ENCODE measurements around the gene AUP1.

AUP1 gene

DNA sequence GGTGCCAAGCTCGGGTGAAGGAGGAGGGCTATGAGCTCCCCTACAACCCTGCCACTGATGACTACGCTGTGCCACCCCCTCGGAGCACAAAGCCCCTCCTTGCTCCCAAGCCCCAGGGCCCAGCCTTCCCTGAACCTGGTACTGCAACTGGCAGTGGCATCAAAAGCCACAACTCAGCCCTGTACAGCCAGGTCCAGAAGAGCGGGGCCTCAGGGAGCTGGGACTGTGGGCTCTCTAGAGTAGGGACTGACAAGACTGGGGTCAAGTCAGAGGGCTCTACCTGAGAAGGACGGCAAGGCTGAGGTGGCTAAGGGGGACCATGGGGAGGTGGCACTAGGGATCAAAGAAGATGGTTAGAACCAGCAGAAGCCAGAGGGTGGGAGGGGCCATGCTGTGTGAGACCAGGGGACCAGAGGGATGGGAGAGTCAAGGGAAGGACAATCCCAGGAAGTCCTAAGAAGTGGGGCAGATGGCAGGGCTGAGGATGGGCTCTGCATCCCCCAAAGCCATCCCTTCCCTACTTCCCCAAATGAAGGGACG lies 27.4 kb upstream of the AUP1 start:
- no peak for DNase-seq (ENCODE audit: low spot score)

DNA sequence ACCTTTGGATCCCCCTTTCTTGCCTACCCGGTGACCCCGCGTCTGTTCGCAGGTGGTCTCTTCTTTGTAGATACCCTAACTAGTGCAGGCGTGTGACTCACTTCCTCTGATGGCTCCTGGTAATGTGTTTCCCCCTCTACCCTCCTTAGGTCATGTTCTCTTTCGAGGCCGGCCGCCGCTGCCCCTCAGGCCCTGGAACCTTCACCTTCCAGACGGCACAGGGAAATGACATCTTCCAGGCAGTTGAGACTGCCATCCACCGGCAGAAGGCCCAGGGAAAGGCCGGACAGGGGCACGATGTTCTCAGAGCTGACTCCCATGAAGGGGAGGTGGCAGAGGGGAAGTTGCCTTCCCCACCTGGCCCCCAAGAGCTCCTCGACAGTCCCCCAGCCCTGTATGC lies 26.7 kb upstream of the AUP1 start:
- DNase-seq (ENCODE audit: low spot score), result no peak

DNA sequence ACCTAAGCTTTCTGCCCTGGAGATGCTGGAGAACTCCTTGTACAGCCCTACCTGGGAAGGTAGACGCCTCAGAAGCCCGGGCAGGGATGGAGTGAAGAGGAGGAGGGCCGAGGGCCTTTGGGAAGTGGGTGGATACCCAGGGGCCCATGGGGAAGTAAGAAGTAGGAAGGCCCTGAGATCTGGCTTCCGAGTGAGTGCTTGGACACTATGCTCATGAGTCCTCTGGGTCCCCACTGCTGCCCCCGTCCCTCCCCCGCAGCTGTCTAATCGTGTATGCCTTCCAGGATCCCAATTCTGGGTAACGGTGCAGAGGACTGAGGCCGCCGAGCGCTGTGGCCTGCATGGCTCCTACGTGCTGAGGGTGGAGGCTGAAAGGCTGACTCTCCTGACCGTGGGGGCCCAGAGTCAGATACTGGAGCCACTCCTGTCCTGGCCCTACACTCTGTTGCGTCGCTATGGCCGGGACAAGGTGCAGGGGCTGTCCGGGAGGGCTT lies 26.2 kb upstream of the AUP1 start:
- no peak for DNase-seq (ENCODE audit: low spot score)

DNA sequence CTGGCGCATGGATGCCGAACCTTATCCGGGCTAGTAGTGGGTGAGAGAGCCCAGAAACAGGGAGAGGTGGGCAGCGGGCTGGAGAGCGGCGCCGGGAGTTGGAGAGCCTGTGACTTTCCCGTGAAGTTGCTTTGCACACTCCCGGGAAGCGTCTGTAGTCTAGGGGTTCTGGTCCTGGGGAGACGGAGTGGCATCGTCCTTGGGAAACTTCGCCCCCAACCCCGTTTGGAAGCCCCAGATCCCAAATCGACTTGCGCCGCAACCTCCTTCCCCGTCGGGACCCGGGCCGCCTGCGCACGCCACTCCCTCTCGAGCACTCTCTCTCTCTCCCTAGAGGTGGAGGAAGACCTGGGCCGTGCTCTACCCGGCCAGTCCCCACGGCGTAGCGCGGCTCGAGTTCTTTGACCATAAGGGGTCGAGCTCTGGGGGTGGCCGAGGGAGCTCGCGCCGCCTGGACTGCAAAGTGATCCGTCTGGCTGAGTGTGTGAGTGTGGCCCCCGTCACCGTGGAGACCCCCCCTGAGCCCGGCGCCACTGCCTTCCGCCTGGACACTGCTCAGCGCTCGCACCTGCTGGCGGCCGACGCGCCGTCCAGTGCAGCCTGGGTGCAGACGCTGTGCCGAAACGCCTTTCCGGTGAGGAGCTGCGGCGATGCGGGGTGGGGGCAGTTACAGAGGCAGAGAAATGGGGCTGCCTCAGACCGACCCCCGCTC lies 25.5 kb upstream of the AUP1 start:
- DNase-seq (ENCODE audit: low spot score), result peak; percentile 67

DNA sequence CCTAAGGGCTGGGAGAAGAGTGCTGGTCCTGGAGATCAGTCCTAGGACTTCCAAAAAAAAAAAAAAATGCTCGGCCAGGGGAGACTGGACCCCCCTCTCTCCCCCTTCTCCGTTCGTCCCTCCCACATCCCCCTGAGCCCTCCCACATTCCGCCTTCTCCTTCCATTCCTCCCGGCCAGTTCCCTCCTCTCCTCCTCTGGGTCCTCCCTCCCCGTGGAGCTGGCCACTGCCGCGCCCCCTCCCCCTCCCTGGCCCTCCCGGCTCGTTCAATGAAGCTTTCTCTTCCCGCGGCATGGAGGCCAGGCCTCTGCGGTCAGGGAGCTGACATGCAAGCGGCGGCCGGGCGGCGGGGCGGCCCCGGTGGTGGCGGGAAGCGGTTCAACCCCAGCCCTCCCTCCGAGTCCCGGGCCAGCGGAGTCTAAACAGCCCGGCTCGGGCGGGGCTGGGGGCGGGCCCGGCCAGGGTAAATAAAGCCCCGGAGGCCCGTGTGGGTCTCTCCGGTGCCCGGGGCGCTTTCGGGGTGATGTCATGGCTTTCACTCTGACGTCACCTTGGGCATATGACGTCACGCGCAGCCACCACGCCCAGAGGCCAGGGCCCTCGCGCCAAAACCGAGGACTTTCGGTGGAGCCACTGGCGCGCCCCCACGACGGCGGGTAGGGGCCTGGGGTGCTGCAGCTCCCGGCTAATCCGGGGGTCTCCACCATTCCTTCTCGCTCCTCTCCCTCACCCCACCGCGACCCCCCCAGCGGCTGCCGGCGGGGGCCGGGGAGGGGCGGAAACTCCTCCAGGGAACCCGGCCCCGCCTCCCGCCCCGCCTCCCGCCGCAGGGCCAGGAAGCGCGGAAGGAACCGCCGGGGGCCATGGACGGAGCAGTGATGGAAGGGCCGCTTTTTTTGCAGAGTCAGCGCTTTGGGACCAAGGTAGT lies 24.6 kb upstream of the AUP1 start, which contains the start of the genes DOK1 and LOXL3:
Gene DOK1 (plus strand): TSS at position 829 of the 928 bp plus-strand sequence. CDS start 35 bp downstream, at position 864.
Gene LOXL3 (minus strand): TSS at position 51 of the 928 bp plus-strand sequence. CDS start 1,308 bp downstream, outside the sequence.
- DNase-seq (ENCODE audit: low spot score), result peak; percentile 94

DNA sequence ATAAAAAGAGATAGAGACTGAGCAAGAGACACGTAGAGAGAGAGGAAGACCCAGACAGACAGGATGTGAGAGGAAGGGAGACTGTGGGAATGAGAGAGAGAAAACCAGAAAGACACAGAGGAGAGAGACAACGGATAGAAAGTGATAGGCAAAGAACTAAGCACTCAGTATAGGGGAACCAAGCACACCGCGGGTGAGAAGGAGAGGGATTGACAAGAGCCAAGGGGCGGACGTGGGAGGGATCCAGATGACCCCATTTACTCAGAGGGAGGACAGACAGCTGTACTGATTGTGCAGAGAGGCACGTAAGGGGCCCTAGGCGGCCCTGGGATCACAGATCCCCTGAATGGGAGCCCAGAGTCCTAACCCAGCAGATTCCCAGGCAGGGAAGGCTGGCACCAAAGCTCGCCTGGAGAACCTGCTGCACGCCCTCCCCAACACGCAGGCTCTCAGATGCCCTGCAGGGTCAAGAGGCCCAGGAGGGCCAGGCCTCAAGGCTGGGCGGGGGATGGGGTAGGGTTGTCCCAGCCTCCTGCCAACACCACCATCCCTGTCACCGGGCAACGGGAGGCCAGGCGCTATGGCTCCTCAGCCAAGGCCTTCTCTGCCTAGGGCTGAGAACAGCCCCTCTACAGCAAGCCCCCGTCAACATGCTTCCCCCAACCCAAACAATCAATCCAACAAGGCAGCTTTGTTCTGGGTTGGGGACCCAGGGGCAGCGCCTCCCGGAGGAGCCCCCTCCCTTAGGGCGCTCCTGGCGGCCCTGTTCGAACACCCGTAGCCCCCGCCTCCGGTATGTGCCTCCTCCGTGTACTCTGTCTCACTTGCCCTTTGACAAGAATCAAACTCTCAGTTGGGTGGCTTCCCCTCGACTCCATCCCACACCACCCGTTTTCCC lies 23.7 kb upstream of the AUP1 start:
- peak; percentile 59 for DNase-seq (ENCODE audit: low spot score)

DNA sequence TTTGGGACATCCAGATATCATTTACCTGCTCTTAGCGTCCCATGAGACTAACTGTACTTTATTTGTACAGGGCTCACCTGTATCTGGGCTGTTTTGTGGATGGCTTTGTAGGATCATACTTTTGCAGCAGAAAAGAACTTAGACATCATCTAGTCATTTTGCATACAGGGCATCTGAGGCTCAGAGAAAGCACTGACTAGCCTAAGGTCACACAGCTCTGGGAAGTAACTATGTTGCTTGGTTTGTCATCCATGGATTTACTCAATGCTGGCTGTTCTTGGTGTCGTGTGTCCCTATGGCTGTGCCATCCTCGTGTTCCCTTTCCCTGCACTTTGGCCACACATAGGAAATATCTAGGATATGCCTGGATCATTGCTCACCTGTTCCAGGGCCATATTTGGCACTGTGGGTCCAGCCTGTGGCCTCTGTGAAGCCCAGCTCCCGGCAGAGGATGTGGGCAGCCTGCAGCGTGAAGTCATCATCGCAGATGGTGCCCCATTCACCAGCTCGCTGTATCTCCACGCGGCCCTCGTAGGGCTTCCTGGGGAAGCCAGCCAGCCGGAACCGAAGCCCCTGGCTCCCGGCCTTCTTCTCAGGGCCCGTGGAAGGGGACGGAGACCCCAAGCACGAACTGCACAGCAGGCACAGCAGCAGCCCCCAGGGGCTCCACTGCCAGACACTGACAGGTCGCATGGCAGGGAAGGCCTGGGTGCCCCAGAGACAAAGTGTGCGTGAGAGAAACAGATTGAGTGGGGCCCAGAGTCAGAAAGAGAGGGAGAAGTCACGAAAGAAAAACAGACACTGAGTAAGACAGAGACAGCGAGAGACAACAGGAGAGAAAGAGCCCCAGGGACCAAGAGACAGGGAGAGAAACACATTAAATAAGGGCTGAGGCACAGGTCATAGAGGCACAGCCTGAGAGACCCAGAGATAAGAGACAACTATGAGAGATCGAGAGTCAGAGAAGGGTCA lies 22.7 kb upstream of the AUP1 start:
- no peak for DNase-seq (ENCODE audit: low spot score)

DNA sequence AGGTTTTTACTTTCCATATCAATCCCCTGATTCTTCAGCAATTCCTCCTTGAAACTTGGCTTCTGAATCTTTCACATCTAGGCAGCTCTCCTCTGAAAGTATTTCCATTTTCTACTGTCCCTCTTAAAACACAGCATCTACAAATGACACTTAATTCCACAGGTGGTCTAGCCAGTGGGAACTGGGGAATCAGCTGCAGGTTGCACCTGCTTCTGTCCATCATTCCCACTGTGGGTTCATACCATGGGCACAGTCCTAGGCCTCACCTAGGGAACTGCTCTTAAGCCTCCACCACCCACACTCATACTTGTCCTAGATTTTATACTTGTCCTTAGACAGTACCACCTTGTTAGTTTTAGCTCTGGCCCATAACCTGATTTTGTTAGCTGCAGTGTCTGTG lies 22.0 kb upstream of the AUP1 start:
- no peak for DNase-seq (ENCODE audit: low spot score)

DNA sequence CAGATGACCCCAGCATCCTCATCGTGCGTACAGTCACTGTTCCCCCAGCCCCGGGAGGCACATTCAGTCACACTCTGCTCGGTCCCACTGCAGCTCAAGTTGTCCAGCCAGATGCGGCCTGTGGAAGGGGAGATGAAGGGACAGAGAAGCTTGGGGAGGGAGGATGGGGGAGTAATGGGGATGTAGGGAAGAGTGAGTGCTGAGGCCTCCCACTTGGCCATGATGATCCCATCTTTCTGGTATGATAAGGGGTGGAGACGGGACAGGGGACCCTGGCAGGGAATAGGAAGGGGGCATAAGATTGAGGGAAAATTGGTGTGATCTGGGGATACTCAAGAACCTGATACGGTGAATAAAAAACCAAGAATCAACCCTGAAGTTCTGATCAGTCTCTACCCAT lies 20.7 kb upstream of the AUP1 start:
- no peak for DNase-seq (ENCODE audit: low spot score)

DNA sequence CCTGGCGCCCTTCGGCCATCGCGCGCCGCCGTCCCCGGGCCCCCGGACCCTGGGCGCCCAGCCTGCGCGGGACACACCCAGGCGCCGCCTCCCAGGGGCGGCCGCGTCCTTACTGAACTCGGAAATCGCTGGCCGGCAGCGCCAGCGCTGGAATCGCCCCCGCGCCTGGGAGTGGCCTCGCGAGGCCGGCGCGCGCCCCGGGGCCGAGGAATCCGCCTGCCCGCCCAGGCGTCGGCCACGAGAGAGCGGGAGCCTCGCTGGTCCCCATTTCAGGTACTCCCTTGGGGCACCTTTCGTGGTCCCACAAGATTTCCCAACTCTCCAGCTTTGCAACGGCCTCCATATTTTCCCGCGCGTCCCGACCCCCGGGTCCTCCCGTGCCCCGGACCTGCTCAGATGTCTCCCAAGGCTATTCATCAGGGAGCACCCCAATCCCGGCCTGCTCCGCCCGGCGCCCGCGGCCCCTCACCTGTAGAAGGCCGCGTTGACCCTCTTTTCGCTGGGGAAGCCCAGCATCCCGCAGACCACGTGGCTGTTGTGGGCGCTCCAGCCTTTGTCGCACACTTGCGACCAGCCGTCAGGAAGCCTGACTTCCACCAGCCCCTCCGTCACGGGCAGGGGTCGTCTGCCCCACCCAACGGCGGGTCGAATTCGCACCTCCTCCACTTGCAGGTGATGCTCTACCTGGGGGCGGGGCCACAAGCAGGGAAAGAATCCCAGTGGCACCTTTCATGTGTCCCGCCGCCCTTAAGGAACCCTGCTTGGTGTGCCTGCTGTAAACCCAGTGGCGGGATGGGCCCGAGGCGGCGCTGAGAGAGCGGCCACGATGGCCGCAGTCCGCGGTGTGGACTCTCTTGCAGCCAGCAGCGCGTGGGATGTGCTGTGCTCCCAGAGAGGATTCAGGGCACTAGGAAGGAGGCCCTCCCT lies 19.7 kb upstream of the AUP1 start:
- peak; percentile 88 for DNase-seq (ENCODE audit: low spot score)

DNA sequence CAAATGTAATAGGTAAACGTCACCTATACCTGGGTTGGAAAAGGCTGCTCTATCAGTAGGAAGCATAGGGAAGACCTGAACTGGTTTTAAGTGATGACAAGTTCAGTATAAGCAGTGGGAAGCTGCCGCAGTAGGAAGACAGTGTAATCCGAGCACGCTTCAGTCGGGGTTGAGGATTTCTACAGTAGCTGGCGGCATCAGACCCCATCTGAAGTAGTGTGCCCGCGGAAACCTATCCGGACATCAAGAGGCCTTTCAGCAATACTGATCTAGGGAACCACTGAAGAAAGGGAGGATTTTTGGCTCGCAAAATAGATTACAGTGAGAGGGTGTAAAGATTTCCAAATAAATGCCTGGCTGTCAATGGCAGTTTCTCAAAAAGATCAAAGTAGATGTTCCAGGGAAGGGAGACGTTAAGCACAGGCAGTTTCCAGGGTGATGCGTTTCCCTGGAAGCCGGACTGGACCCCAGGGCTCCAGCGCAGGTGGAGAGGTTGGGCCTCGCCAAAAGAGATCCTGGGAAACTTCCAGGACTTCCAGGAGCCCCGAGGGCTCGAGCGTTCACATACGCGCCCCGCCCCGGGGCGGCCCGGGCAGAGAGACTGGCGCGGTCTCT lies 18.9 kb upstream of the AUP1 start:
- no peak for DNase-seq (ENCODE audit: low spot score)

DNA sequence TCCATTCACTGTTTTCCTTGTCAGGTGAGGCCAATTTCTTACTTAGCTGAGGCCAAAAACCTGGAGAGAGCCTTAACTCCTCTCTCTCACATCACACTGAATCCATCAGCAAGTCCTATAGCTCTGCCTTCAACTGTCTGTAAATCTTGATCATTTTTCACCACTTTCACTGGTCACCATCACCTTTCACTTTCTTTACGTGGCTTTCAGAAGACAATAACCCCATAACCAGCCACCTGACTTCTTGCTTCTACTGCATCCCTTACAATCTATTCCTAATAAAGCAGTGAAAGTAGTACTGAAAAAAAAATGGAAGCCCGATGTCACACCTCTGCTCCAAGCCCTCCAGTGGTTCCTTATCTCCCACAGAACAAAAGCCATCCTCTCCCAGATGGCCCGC lies 16.5 kb upstream of the AUP1 start:
- no peak for DNase-seq (ENCODE audit: low spot score)

DNA sequence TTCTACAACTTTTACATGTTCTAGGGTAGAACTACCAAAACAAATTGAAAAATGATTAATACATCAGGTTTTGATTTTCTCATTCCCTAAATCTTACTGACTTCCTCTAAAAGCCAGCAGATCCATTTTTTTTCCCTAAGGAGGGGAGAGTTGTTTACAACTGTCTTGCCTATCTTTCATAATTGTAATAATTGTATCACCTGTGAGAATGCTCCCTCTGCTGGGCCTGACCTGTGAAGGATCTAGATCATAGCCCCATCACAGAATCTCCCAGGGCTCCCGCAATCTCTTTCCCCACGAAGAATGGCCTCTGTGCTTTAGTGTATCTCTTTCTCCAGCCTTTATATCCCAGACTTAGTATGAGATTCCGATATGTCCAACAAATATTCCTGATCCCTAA lies 15.1 kb upstream of the AUP1 start:
- DNase-seq (ENCODE audit: low spot score), result no peak

DNA sequence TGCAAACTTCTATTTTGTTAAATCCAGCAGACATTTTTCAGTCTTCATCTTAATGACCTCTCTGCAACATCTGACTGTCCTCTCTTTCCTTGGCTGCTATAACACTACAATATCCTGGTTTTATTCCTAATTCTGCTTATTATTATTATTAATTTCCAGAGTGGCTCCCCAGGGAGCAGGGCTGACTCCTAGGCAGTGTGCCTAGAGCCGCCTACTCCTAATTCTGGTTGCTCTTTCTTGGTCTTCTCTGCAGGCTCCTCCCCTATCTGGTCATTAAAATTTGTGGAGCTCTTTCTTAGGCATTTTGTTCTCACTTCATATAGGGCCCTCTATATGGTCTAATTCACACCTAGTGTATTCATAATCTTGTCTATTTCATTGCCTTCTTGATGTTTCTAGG lies 13.5 kb upstream of the AUP1 start:
- no peak for DNase-seq (ENCODE audit: low spot score)

DNA sequence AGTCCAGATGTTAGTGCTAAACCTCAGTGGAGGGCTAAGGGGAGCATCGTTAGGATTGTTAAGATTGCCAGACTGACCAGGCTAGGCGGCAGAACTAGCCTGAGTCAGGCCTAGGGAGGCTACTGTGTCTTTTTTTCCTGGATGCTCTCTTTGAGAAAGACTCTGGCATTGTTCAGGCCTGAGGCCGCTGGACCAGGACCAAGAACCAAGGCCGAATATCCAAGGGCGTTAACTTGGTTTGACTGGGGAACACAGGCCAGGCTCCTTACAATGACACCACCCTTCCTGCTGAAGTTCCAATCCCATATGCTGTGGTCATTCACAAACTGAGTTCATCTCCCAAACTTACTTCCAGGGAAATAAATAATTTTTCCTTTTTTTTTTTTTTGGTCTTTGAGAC lies 10.8 kb upstream of the AUP1 start:
- DNase-seq (ENCODE audit: low spot score), result no peak

DNA sequence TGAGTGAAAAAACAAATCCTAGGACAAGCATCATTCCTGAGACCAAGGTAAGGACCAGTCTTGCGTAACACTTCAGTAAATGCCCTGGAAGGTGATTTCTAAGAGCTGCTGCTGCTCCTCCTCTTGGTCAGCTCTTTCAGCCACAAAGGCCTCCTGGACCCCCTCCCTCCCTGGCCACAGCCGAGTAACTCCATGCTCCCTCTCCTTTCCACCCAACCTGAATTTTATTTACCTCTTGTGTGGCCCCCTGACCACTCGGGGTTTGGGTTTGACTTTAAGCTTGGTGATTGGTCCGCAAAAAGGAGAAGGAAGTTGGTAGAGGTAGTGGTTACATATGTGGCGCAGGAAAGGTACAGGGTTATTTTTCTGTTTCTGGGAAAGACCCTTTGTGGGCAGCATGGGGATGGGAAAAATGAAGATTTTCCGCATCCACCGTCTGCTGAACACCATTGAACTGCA lies 9.4 kb upstream of the AUP1 start:
- DNase-seq (ENCODE audit: low spot score), result no peak

DNA sequence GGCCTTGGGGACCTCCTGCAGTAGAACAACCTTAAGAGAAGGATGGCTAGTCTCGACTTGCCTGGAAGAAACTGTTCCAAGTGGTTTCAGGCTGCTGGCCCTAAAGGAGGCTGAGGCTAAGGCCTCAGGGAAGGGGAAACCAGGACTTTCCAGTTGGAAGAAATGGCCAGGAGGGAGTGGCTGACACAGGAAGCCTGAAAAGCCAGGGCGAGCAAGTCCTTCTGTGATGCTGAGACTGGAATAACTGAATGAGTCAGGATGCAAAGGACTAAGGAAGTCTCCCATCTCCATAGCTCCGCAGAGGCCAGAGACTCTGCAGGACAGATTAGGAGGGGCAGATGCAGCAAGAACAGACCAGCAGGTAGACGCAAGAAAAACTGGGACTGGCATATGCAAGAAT lies 7.6 kb upstream of the AUP1 start:
- no peak for DNase-seq (ENCODE audit: low spot score)

DNA sequence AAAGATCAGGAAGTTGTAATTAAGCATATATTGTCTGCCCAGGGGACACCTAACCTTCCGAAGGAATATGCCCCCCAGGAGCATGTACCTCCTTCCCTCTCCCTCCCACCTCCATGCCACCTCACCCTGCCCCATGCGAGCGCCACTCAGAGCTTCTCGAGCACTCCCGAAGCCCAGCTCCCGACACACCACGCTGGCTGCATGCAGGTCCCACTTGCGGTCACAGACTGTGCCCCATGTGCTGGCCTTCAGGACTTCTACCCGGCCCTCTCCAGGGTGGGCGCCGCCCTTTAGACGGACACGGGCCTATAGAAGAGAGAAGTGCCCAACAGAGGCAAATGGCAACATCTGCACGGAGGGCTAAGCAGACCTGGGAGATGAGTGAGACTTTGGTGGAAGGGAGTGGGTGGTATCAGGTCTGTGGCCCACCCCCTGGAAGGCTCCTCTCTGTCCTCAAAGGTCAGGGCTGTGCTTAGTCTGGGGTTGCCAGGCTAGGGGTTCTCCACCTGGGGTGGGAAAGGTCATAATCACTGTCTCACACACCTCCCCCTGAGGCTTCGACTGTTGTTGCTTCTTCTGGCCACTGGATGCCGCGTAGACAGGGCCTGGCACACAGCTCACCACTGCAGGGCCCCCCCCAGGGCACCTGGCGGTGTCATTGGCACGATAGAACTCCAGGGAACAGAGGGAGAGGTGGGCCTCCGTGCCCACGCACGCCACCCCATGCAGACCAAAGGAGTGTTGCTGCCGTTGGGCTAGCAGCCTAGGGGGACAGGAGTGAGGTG lies 6.9 kb upstream of the AUP1 start:
- DNase-seq (ENCODE audit: low spot score), result no peak

Data from AG08396 (cell line).